GM12891 (cell line): ENCODE results near the gene SELENOF.

Source experiments
- POLR2A ChIP-seq: IDR thresholded peaks from 2 replicates; pipeline ENCODE4 v1.6.1; 2011; ENCODE audit warnings: low read depth, low read length, control low read depth
- TAF1 ChIP-seq: IDR thresholded peaks from 2 replicates; pipeline ENCODE4 v1.6.1; 2011; ENCODE audit warnings: low read depth, low read length, control low read depth

GRCh38 chr1:86951430-86951829 lies 37.5 kb upstream of the SELENOF start:
- TF ChIP-seq POLR2A (no peak), TAF1 (no peak)
